Endothelial cell of umbilical vein (primary cell): ENCODE data around the gene FUT2. TPM values are rescaled to one million over a fixed set of nuclear protein-coding genes. Genes with fewer than 3 reads are reported as not detected.

Experiments used
- BruUV-seq: library from RNA; stranded (reverse); fragments of 400-500 nt; replicated peaks from 2 replicates; lab custom pipeline; 2021; lab: Mats Ljungman, UMichigan
- CTCF ChIA-PET: fragments of 300-600, 350-600 bp; sonication (Branson Sonifier 250); formaldehyde crosslinking; loops from one replicate; lab custom pipeline; 2021; ENCODE audit warnings: antibody characterized with exemption, inconsistent platforms; lab: Charles Lee
- POLR2A ChIA-PET: fragments of 300-600, 350-600 bp; sonication (Branson Sonifier 250); formaldehyde crosslinking; loops from one replicate; lab custom pipeline; 2021; ENCODE audit warnings: antibody characterized with exemption, inconsistent platforms; lab: Charles Lee
- DNase-seq: peaks from one replicate; pipeline ENCODE4 v3.0.0-alpha.2; 2011; ENCODE audit warnings: low read depth, low spot score
- FAIRE-seq: peaks from 2 replicates; lab custom pipeline; 2011; peaks lifted over from hg19 to GRCh38; lab: Jason Lieb, UNC
- H2AFZ ChIP-seq: 2 replicates; pipeline ENCODE4 v1.6.0; 2012; ENCODE audit warnings: low read depth, low read length, control low read depth, inconsistent platforms
- H3K27ac ChIP-seq: 2 replicates; pipeline ENCODE4 v1.5.1; 2011; ENCODE audit warnings: low read depth, mild to moderate bottlenecking, control low read depth, low read length, moderate library complexity; ENCODE audit not compliant: insufficient read depth
- H3K27me3 ChIP-seq, 2 experiments: 2 replicates each; pipeline versions ENCODE4 v1.6.0 to v1.6.1; 2011; ENCODE audit warnings: low read length in 2 of 2, mixed read lengths in 1 of 2; ENCODE audit not compliant: control insufficient read depth in 2 of 2, insufficient read depth in 2 of 2
- H3K36me3 ChIP-seq, 2 experiments: 2 replicates in 1 of 2; 3 replicates in 1 of 2; pipeline ENCODE4 v1.5.1; 2011; ENCODE audit warnings: low read length in 2 of 2, mild to moderate bottlenecking in 1 of 2, moderate library complexity in 1 of 2; ENCODE audit not compliant: control insufficient read depth in 2 of 2, insufficient read depth in 2 of 2; ENCODE audit errors: extremely low read depth in 1 of 2
- H3K4me1 ChIP-seq: 3 replicates; pipeline ENCODE4 v1.5.1; 2011; ENCODE audit warnings: mild to moderate bottlenecking, low read length; ENCODE audit not compliant: control insufficient read depth, insufficient read depth; ENCODE audit errors: extremely low read depth
- H3K4me2 ChIP-seq: 2 replicates; pipeline ENCODE4 v1.6.1; 2011; ENCODE audit warnings: low read length, control low read depth, mixed read lengths; ENCODE audit not compliant: insufficient read depth
- H3K4me3 ChIP-seq, 3 experiments: fragments of 200-600 bp in 1 of 3; sonication (generic), shearing (Covaris generic) in 1 of 3; replicated peaks in 1 of 3; 2 replicates each; pipeline ENCODE4 v1.5.1; 2011 to 2016; ENCODE audit warnings: control low read depth in 3 of 3, low read length in 3 of 3, mild to moderate bottlenecking in 2 of 3, inconsistent platforms in 1 of 3, low read depth in 1 of 3, moderate library complexity in 1 of 3; ENCODE audit not compliant: insufficient read depth in 1 of 3
- H3K79me2 ChIP-seq: 2 replicates; pipeline ENCODE4 v1.6.0; 2012; ENCODE audit warnings: low read length, inconsistent platforms; ENCODE audit not compliant: control insufficient read depth, insufficient read depth
- H3K9ac ChIP-seq: replicated peaks from 2 replicates; pipeline ENCODE3; 2011; ENCODE audit warnings: low read length, control low read depth; ENCODE audit not compliant: insufficient read depth; ENCODE audit errors: extremely low read depth
- H3K9me1 ChIP-seq: replicated peaks from 3 replicates; pipeline ENCODE4 v1.6.0; 2011; ENCODE audit warnings: mild to moderate bottlenecking, low read length; ENCODE audit not compliant: control insufficient read depth, insufficient read depth; ENCODE audit errors: extremely low read depth
- H3K9me3 ChIP-seq: replicated peaks from 2 replicates; pipeline ENCODE4 v1.5.1; 2012; ENCODE audit warnings: low read length, inconsistent platforms; ENCODE audit not compliant: control insufficient read depth, insufficient read depth
- H4K20me1 ChIP-seq: replicated peaks from 2 replicates; pipeline ENCODE3; 2011; ENCODE audit warnings: mild to moderate bottlenecking, low read length; ENCODE audit not compliant: control insufficient read depth, insufficient read depth; ENCODE audit errors: extremely low read depth
- EZH2 ChIP-seq: IDR thresholded peaks from 2 replicates; pipeline ENCODE4 v1.6.1; 2012; ENCODE audit warnings: borderline replicate concordance, low read depth, mild to moderate bottlenecking, moderate library complexity, low read length, inconsistent platforms; ENCODE audit not compliant: severe bottlenecking
- FOS ChIP-seq: IDR thresholded peaks from 2 replicates; pipeline ENCODE4 v1.6.1; 2011; ENCODE audit warnings: mild to moderate bottlenecking, low read length, moderate library complexity, borderline replicate concordance; ENCODE audit not compliant: insufficient read depth
- GATA2 ChIP-seq: IDR thresholded peaks from 2 replicates; pipeline ENCODE4 v1.7.0; 2011; ENCODE audit warnings: low read depth, mild to moderate bottlenecking, moderate library complexity, mixed read lengths, low read length; ENCODE audit not compliant: insufficient read length, insufficient read depth
- JUN ChIP-seq: IDR thresholded peaks from 2 replicates; pipeline ENCODE4 v1.6.1; 2011; ENCODE audit warnings: borderline replicate concordance, low read depth; ENCODE audit not compliant: insufficient read length, insufficient read depth
- MYC ChIP-seq: IDR thresholded peaks from one replicate; pipeline ENCODE4 v1.6.1; 2011; ENCODE audit warnings: mild to moderate bottlenecking, low read depth, low read length
- POLR2A ChIP-seq: IDR thresholded peaks from 2 replicates; pipeline ENCODE4 v1.6.1; 2012; ENCODE audit warnings: low read depth, mild to moderate bottlenecking, control low read depth, low read length
- POLR2AphosphoS5 ChIP-seq: IDR thresholded peaks from 2 replicates; pipeline ENCODE4 v1.6.1; 2012; ENCODE audit warnings: low read depth, mild to moderate bottlenecking, control low read depth, low read length, moderate library complexity; ENCODE audit not compliant: insufficient read depth
- dilution Hi-C: fragments of 300-500 bp; cut with MboI; formaldehyde crosslinking; loops from one replicate; pipeline ENCODE4 v1.15.0; 2019; ENCODE audit warnings: low sequenced_read_pairs; ENCODE audit not compliant: extremely low pct_ligation_motif_present
- intact Hi-C: fragments of 100-400 bp; cut with micrococcal nuclease; formaldehyde crosslinking; loops from one replicate; pipeline ENCODE4 v1.10.0; 2022
- polyA plus RNA-seq, 4 experiments: library from polyadenylated mRNA; depleted of rRNA in 3 of 4; stranded (reverse) in 3 of 4; unstranded in 1 of 4; fragments of >200 nt; gene quantifications; 2 replicates each; pipeline versions ENCODE4 v1.2.1 to v1.2.3, GENCODE V29; 2011 to 2012; ENCODE audit warnings: missing spikeins in 1 of 4
- total RNA-seq: library from RNA; stranded (reverse); gene quantifications from 2 replicates; pipeline ENCODE4 v1.2.3, GENCODE V29; 2021
- TF ChIP-seq, protein P1 (sequence below), 2 donors: IDR thresholded peaks; 1 replicate in 1 of 2; 2 replicates in 1 of 2; pipeline ENCODE4 v1.5.1; 2011; ENCODE audit warnings: low read length in 2 of 2, mild to moderate bottlenecking in 2 of 2, moderate library complexity in 2 of 2, control low read depth in 1 of 2, inconsistent platforms in 1 of 2, low read depth in 1 of 2; ENCODE audit not compliant: insufficient read depth in 1 of 2; ENCODE audit errors: extremely low read depth in 1 of 2

FUT2 gene
- total and polyA plus RNA-seq, 2 donors (not counting 3 experiments of a cell fraction or from before 2014, with no cell fraction given) = not detected

DNA sequence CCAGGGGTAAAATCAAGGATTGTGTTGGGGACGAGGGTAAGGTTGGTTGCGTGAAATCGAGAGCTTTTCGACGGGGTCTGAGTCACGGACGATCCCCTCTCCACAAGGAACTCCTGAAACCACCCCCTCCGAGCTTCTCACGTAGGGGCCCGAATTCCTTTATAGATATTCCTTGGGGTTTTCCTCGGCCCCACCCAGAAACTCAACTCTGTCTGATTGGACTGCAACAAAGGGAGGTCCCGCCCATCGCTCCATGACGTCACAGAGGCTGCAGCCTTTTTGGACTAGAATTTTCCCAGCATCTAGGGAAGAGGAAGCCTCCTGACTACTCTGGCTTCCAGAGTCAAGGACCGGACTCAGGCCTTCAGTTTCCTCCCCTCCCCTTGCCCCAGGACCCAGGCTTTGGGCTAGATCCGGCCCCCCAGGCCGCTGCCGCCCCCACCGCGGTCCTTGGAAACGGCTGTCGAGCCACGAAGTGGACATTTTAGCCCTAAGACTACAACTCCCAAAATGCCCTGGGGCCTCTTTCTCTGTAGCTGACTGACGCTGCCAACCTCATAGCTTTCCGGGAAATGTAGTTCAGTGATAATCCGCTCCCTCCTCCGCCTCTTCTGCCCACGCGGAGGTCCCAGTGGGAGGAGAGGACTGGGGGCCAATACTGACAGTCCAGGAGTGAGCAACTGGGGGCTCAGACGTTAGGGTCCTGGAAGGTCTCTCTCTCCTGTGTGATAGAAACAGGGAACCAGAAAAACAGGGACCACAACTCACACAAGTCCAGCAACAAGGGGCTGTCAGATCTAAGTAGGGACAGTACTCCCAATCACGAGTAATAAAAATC, 51.2 kb downstream of the FUT2 start, which contains the start of gene IZUMO1:
Gene IZUMO1 (minus strand): TSS at position 172 of the 838 bp plus-strand sequence. CDS start 1,050 bp downstream, outside the sequence.
- FAIRE-seq (peak; percentile 98), DNase-seq (peak; percentile 95)
- H3K9me1 ChIP-seq = no peaks in the 10 kb centered on the region
- no peaks in the 10 kb centered on the region for H3K27me3 ChIP-seq
- H3K36me3 ChIP-seq = peaks cover 0 to 3% of the 10 kb centered on the region in 2 experiments
- peak within 1 kb of the TSS; percentile 71 for H3K4me2 ChIP-seq
- no peak for TF ChIP-seq EZH2
- no peak for TF ChIP-seq GATA2
- no peak for TF ChIP-seq POLR2AphosphoS5
- TF ChIP-seq FOS = no peak
- peak; percentile 25 for TF ChIP-seq POLR2A
- H4K20me1 ChIP-seq = no peaks in the 10 kb centered on the region
- H3K9me3 ChIP-seq = no peaks in the 10 kb centered on the region
- TSS peak; percentile 30 for BruUV-seq
- peaks cover 7% of the 10 kb centered on the region for H3K4me1 ChIP-seq
- H3K27ac ChIP-seq = peak within 1 kb of the TSS; percentile 72
- H2AFZ ChIP-seq = peak within 1 kb of the TSS; percentile 67
- H3K79me2 ChIP-seq = peaks cover 19% of the 10 kb centered on the region
- dilution Hi-C loops (no loop called here), intact Hi-C loops (no loop called here)
- CTCF ChIA-PET = interaction anchor here (1.0 to 2.5 kb wide), 6 partner anchors 9 to 101 kb away, joined by 3 to 10 read pairs (median 5); partner anchors contain the start of gene CA11
- peak within 1 kb of the TSS; percentile 64 for H3K9ac ChIP-seq
- H3K4me3 ChIP-seq = peak within 1 kb of the TSS; percentile 51 to 71 (median 67)
- POLR2A ChIA-PET = interaction anchor here (0.9 to 1.1 kb wide), 2 partner anchors 17 to 101 kb away, joined by 3 read pairs; partner anchors contain the start of gene CA11

DNA sequence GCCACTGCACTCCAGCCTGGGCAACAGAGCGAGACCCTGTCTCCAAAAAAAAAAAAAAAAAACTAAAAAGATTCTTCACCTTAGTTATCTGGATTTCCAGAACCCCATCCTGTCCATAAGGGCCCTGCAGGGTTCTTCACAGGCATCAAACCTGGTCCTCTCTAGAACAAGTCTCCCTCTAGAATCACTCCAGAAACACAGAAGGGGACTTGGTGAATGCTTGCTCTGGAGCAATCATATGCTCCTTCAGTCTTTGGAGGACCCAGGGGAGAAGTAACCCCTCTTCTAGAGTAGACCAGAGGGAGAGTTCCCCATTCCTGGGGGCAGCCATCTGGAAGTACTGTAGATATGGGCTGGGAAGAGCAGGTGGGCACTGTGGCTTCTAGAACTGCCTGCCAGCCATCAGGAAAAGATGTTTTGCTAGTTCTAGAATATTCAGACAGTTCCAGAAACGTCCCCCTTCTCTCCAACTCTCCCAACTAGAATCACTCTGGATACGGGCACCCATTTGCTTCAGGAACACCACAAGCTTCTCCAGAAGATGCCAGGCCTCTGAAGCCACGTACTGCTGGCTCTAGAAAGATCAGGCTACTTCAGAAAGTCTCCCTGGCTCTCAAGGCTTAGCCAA, 53.9 kb downstream of the FUT2 start:
- intact Hi-C loops = no loop called here
- dilution Hi-C loops = no loop called here
- no peaks in the 10 kb centered on the region for H3K27me3 ChIP-seq

More for the DNA sequence above, 53.9 kb downstream of the FUT2 start:
- Histone ChIP-seq H2AFZ (no peak overlapping the region), H3K4me3 (no peak overlapping the region), H3K4me1 (peaks cover 16% of the 10 kb centered on the region), H3K27ac (no peak overlapping the region), H4K20me1 (no peaks in the 10 kb centered on the region), H3K9me3 (no peaks in the 10 kb centered on the region), H3K9ac (no peak overlapping the region), H3K9me1 (no peaks in the 10 kb centered on the region), H3K79me2 (peaks cover 23% of the 10 kb centered on the region), H3K4me2 (no peak overlapping the region), H3K36me3 (peaks cover 0 to 3% of the 10 kb centered on the region in 2 experiments)
- TSS peak; percentile 2 for BruUV-seq
- POLR2A ChIA-PET = no interaction called here
- TF ChIP-seq EZH2 (no peak), MYC (no peak), GATA2 (no peak), JUN (no peak), FOS (no peak), POLR2A (no peak)
- TF ChIP-seq, protein P1, sequence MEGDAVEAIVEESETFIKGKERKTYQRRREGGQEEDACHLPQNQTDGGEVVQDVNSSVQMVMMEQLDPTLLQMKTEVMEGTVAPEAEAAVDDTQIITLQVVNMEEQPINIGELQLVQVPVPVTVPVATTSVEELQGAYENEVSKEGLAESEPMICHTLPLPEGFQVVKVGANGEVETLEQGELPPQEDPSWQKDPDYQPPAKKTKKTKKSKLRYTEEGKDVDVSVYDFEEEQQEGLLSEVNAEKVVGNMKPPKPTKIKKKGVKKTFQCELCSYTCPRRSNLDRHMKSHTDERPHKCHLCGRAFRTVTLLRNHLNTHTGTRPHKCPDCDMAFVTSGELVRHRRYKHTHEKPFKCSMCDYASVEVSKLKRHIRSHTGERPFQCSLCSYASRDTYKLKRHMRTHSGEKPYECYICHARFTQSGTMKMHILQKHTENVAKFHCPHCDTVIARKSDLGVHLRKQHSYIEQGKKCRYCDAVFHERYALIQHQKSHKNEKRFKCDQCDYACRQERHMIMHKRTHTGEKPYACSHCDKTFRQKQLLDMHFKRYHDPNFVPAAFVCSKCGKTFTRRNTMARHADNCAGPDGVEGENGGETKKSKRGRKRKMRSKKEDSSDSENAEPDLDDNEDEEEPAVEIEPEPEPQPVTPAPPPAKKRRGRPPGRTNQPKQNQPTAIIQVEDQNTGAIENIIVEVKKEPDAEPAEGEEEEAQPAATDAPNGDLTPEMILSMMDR (IDR thresholded peaks at IDR 0.05; ENCODE audit: extremely low read depth in 1 of 2, insufficient read depth in 1 of 2, low read depth in 1 of 2, low read length in 2 of 2) = no peak
- FAIRE-seq (no peak), DNase-seq (no peak)
- CTCF ChIA-PET = no interaction called here
